K562 (cell line): Measurements from ENCODE around the gene HDAC5. TPM values are rescaled to one million over a fixed set of nuclear protein-coding genes. Genes with fewer than 3 reads are reported as not detected.
A peak's percentile ranks its signal among the peaks of the same experiment; 100 is the strongest.

Source experiments
- ASH1L ChIP-seq: fragments of 450-650 bp; IDR thresholded peaks from 2 replicates; pipeline ENCODE4 v1.6.1; 2018; ENCODE audit warnings: borderline replicate concordance, mild to moderate bottlenecking, low read depth; ENCODE audit not compliant: partially characterized antibody
- EWSR1 ChIP-seq: fragments of 450-650 bp; IDR thresholded peaks from 2 replicates; pipeline ENCODE4 v1.6.1; 2018; ENCODE audit warnings: borderline replicate concordance, mild to moderate bottlenecking, low read depth, moderate library complexity; ENCODE audit not compliant: partially characterized antibody
- NCOA1 ChIP-seq: fragments of 450-650 bp; IDR thresholded peaks from 2 replicates; pipeline ENCODE4 v1.6.1; 2016; ENCODE audit warnings: low read depth
- RAD21 ChIP-seq, 2 experiments: fragments of 250-450 bp in 1 of 2; fragments of 450-650 bp in 1 of 2; sonication (Bioruptor Pico) in 1 of 2; formaldehyde crosslinking in 1 of 2; IDR thresholded peaks in 1 of 2; conservative IDR thresholded peaks in 1 of 2; 2 replicates each; pipeline versions ENCODE4 v1.4.0 to v1.8.0; 2020 to 2022; ENCODE audit warnings: mild to moderate bottlenecking in 2 of 2, moderate library complexity in 1 of 2
- RBFOX2 ChIP-seq: fragments of 200-400 bp; formaldehyde crosslinking; IDR thresholded peaks from 2 replicates; pipeline ENCODE4 v1.6.1; 2017; ENCODE audit warnings: low read depth, mild to moderate bottlenecking, low read length, moderate library complexity
- RERE ChIP-seq: sonication (generic); formaldehyde crosslinking; IDR thresholded peaks from 2 replicates; pipeline ENCODE4 v1.8.0; 2023; ENCODE audit warnings: missing genetic modification reagents, mild to moderate bottlenecking, borderline replicate concordance
- RFX7 ChIP-seq: fragments of 250-450 bp; sonication (Bioruptor Pico); IDR thresholded peaks from 2 replicates; pipeline ENCODE4 v1.5.1; 2021; ENCODE audit warnings: mild to moderate bottlenecking
- XRCC4 ChIP-seq: IDR thresholded peaks from one replicate; pipeline ENCODE4 v1.6.1; 2011; ENCODE audit not compliant: insufficient read depth, insufficient read length; ENCODE audit errors: extremely low read depth
- ZBTB33 ChIP-seq: sonication (generic); formaldehyde crosslinking; IDR thresholded peaks from 2 replicates; pipeline ENCODE4 v1.8.1; 2023; ENCODE audit warnings: mild to moderate bottlenecking, missing genetic modification reagents
- ZBTB7A ChIP-seq: IDR thresholded peaks from 2 replicates; pipeline ENCODE4 v1.6.1; 2011; ENCODE audit warnings: low read depth, mild to moderate bottlenecking, low read length, moderate library complexity, borderline replicate concordance; ENCODE audit not compliant: control insufficient read depth
- ZNF124 ChIP-seq: sonication (generic); formaldehyde crosslinking; IDR thresholded peaks from 2 replicates; pipeline ENCODE4 v1.8.1; 2022; ENCODE audit warnings: missing genetic modification reagents
- ZNF696 ChIP-seq: fragments of 250-450 bp; sonication (Bioruptor Pico); conservative IDR thresholded peaks from 2 replicates; pipeline ENCODE4 v1.4.0; 2020; ENCODE audit warnings: mild to moderate bottlenecking, moderate library complexity
- polyA plus RNA-seq, 8 experiments: library from polyadenylated mRNA; depleted of rRNA in 4 of 8; stranded (reverse) in 5 of 8; unstranded in 3 of 8; fragments of >200 nt; fragmentation: Nextera tagmentation in 2 of 8; fragmentation: Illumina TruSeq in 1 of 8; extraction: Ambion mirVana in 2 of 8; extraction: Trizol in 1 of 8; gene quantifications; 2 replicates each; pipeline versions ENCODE4 v1.2.1 to v1.2.3, GENCODE V29; 2011 to 2014; ENCODE audit warnings: inconsistent platforms in 1 of 8, missing spikeins in 1 of 8
- total RNA-seq, 7 experiments: library from RNA; depleted of rRNA in 6 of 7; stranded (reverse); fragments of >200 nt in 6 of 7; fragmentation: Illumina TruSeq in 2 of 7; extraction: Trizol in 2 of 7; gene quantifications; 2 replicates each; pipeline versions ENCODE4 v1.2.1 to v1.2.3, GENCODE V29; 2011 to 2021; ENCODE audit warnings: low replicate concordance in 1 of 7

Gene HDAC5
- total and polyA plus RNA-seq, 9 of the 15 experiments (the other 6 are each of a cell fraction or from before 2014, with no cell fraction given): 0.45 to 26.2 (median 16.4) TPM

GRCh38 chr17:44115585-44116415 is 7.6 kb downstream of the HDAC5 start (continued):
- no peak for TF ChIP-seq RERE (CRISPR knock-in tag)
- TF ChIP-seq NCOA1: no peak
- no peak for TF ChIP-seq RFX7 (CRISPR knock-in tag)
- no peak for TF ChIP-seq ASH1L
- TF ChIP-seq ZBTB33 (CRISPR knock-in tag): peak; percentile 34; the same call in 1 of the 2 replicates
- TF ChIP-seq EWSR1: no peak
- TF ChIP-seq XRCC4: no peak
- TF ChIP-seq RBFOX2: no peak
- TF ChIP-seq RAD21 (CRISPR knock-in tag; conservative IDR thresholded peaks at IDR 0.05 in 1 of 2, IDR thresholded peaks at IDR 0.05 in 1 of 2): peak; percentile 45 to 78
- TF ChIP-seq ZNF696 (CRISPR knock-in tag): no peak
- TF ChIP-seq ZNF124 (CRISPR knock-in tag): no peak
- peak; percentile 68; the same call in 1 of the 2 replicates for TF ChIP-seq ZBTB7A
